ENCODE measurements around the gene ACSS2. TPM values are rescaled to one million over a fixed set of nuclear protein-coding genes. Genes with fewer than 3 reads are reported as not detected.
A peak's percentile ranks its signal among the peaks of the same experiment; 100 is the strongest.

The ACSS2 gene
- total RNA-seq, 2 experiments from 2014 or later = 14.2 to 14.3 TPM

- ChIA-PET POLR2A (interaction anchor here (1.1 to 1.7 kb wide), 3 partner anchors 68 to 356 kb away, joined by 3 to 8 read pairs (median 4); partner anchors contain the start of genes DYNLRB1, GSS and MYH7B), CTCF (interaction anchor here (1.0 to 6.4 kb wide), 11 partner anchors 9 to 412 kb away, joined by 3 to 94 read pairs (median 6); partner anchors contain the start of genes EIF6, GSS and MYH7B)
- DNase-seq (peak; percentile 90), ATAC-seq (peak; percentile 49)
- peaks cover 53% of the 10 kb centered on the region for H3K4me1 Mint-ChIP-seq (ENCODE audit: low read depth)
- no peaks in the 10 kb centered on the region for H3K36me3 Mint-ChIP-seq (ENCODE audit: low read depth)
- no peaks in the 10 kb centered on the region for H3K9me3 Mint-ChIP-seq
- intact Hi-C loops (cut with micrococcal nuclease) = no loop called here
- TF ChIP-seq CTCF (IDR thresholded peaks at IDR 0.05) = peak; percentile 70
- H3K27ac Mint-ChIP-seq = peak within 1 kb of the TSS; percentile 66
- H3K4me3 Mint-ChIP-seq = peak within 1 kb of the TSS; percentile 79
- no peaks in the 10 kb centered on the region for H3K27me3 Mint-ChIP-seq
Measured at GRCh38 chr20:34872622-34873224, 3.7 kb upstream of the ACSS2 start, which contains the start of gene GGT7. TSS of gene GGT7 (minus strand) at chr20:34872856. CDS start at chr20:34872815, 41 bp downstream.

GRCh38 chr20:34873583-34874093 is 2.8 kb upstream of the ACSS2 start:
- peaks cover 57% of the 10 kb centered on the region for H3K4me1 Mint-ChIP-seq (ENCODE audit: low read depth)
- intact Hi-C loops (cut with micrococcal nuclease) = loop anchor here (2.0 kb wide), 1 partner anchor 87 kb away; no protein-coding TSS in a partner anchor
- POLR2A ChIA-PET = interaction anchor here (1.6 kb wide), 1 partner anchor 82 kb away, joined by 8 read pairs; the partner anchor contains the start of genes GSS and MYH7B

GRCh38 chr20:34874094-34874654 is 2.2 kb upstream of the ACSS2 start:
- peak; percentile 32 for ATAC-seq
- H3K36me3 Mint-ChIP-seq (ENCODE audit: low read depth) = no peaks in the 10 kb centered on the region
- CTCF ChIA-PET = interaction anchor here (0.6 to 6.4 kb wide), 20 partner anchors 9 to 222 kb away, joined by 3 to 94 read pairs (median 4); partner anchors contain the start of genes GSS and MYH7B

More at GRCh38 chr20:34873583-34874093, 2.8 kb upstream of the ACSS2 start:
- CTCF ChIA-PET = interaction anchor here (0.7 to 6.4 kb wide), 21 partner anchors 10 to 411 kb away, joined by 3 to 94 read pairs (median 5); partner anchors contain the start of genes EIF6, GSS and MYH7B
- H3K36me3 Mint-ChIP-seq (ENCODE audit: low read depth) = no peaks in the 10 kb centered on the region
- ATAC-seq (no peak), DNase-seq (no peak)
- H3K4me3 Mint-ChIP-seq = peak overlapping the region; percentile 79
- no peaks in the 10 kb centered on the region for H3K9me3 Mint-ChIP-seq
- no peak for TF ChIP-seq CTCF (IDR thresholded peaks at IDR 0.05)
- H3K27me3 Mint-ChIP-seq = no peaks in the 10 kb centered on the region
- H3K27ac Mint-ChIP-seq = no peak overlapping the region

GRCh38 chr20:34875642-34876405 is 588 bp upstream of the ACSS2 start:
- DNase-seq (peak; percentile 99), ATAC-seq (peak; percentile 87)
- H3K4me3 Mint-ChIP-seq = peak overlapping the region; percentile 68
- peak overlapping the region; percentile 73 for H3K27ac Mint-ChIP-seq
- no peaks in the 10 kb centered on the region for H3K9me3 Mint-ChIP-seq
- peaks cover 53% of the 10 kb centered on the region for H3K4me1 Mint-ChIP-seq (ENCODE audit: low read depth)
- ChIA-PET CTCF (interaction anchor here (1.0 to 6.4 kb wide), 16 partner anchors 8 to 220 kb away, joined by 3 to 94 read pairs (median 3); partner anchors contain the start of genes GSS and MYH7B), POLR2A (interaction anchor here (0.6 to 3.2 kb wide), 6 partner anchors 15 to 333 kb away, joined by 3 to 12 read pairs (median 4); partner anchors contain the start of genes EDEM2, GSS and MYH7B)
- TF ChIP-seq CTCF (IDR thresholded peaks at IDR 0.05) = no peak
- H3K27me3 Mint-ChIP-seq = no peaks in the 10 kb centered on the region
- H3K36me3 Mint-ChIP-seq (ENCODE audit: low read depth) = no peaks in the 10 kb centered on the region
- intact Hi-C loops (cut with micrococcal nuclease) = loop anchor here (2.0 kb wide), 1 partner anchor 85 kb away; no protein-coding TSS in a partner anchor

More at GRCh38 chr20:34874094-34874654, 2.2 kb upstream of the ACSS2 start:
- Mint-ChIP-seq H3K27ac (no peak overlapping the region), H3K4me1 (ENCODE audit: low read depth) (peaks cover 57% of the 10 kb centered on the region), H3K9me3 (no peaks in the 10 kb centered on the region), H3K27me3 (no peaks in the 10 kb centered on the region), H3K4me3 (peak overlapping the region; percentile 79)
- intact Hi-C loops (cut with micrococcal nuclease) = loop anchor here (2.0 kb wide), 1 partner anchor 87 kb away; no protein-coding TSS in a partner anchor
- DNase-seq = peak; percentile 82
- POLR2A ChIA-PET = interaction anchor here (1.6 kb wide), 1 partner anchor 81 kb away, joined by 8 read pairs; the partner anchor contains the start of genes GSS and MYH7B
- peak; percentile 91 for TF ChIP-seq CTCF (IDR thresholded peaks at IDR 0.05)
